ENCODE results near the gene GPR78. TPM values are rescaled to one million over a fixed set of nuclear protein-coding genes. Genes with fewer than 3 reads are reported as not detected.

The GPR78 gene
- total RNA-seq, 1 donor from 2014 or later: 0.09 TPM

DNA sequence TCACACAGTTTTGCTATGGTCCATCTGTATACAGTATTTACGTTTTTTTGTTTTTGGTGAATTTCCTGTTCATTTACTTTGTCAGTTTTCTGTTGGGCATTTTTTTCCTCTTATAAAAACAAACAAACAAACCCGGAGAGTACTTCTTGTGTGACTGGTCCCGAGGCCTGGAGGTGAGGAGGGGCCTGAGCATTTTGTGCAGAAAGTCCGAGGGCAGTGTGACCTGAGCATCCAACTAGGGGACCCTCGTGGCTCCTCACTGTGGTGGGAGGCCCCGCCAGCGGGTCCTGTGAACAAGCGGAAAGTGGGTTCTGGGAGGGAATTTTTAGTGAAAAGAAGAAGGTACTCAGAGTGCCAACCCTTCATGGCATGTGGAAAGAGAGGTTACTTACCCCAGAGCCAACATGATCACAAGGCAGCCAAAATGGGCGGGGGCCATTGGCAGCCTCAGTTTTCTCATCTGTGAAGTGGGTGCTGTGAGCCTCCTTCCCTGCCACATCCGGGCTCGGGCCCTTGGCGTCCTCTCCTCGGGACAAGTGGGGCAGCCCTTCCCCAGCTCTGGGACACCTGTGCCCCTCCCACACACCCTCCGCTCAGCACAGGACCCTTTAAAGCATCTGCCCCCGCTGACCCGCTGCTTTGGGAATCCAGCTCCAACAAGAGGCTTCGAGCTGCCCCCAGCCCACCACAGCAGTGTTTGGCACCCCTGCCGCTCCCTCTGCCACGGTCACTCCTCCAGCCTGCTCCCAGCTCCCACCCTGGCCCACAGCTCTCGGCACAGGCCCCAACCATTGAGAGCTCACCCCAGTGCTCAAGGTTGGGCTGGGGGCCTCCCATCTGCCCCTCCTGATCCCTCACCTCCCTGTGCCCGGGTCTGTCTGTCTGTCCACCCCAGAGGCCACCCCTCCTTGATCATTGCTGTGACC is 22.8 kb upstream of the GPR78 start:
- no peak overlapping the region for H3K4me3 ChIP-seq
- H3K4me2 ChIP-seq: no peak overlapping the region
- Mint-ChIP-seq H3K9me3 (no peaks in the 10 kb centered on the region), H3K4me1 (no peaks in the 10 kb centered on the region), H3K4me3 (no peak overlapping the region), H3K36me3 (no peaks in the 10 kb centered on the region), H3K27me3 (ENCODE audit: insufficient read depth, low read depth) (peaks cover 10% of the 10 kb centered on the region), H3K27ac (no peak overlapping the region)
- H3K9me3 ChIP-seq (ENCODE audit: low read depth): no peaks in the 10 kb centered on the region
- no peak overlapping the region for H2AFZ ChIP-seq (replicated peaks)
- no peak for TF ChIP-seq EZH2 (IDR thresholded peaks at IDR 0.05)
- TF ChIP-seq, protein P1, sequence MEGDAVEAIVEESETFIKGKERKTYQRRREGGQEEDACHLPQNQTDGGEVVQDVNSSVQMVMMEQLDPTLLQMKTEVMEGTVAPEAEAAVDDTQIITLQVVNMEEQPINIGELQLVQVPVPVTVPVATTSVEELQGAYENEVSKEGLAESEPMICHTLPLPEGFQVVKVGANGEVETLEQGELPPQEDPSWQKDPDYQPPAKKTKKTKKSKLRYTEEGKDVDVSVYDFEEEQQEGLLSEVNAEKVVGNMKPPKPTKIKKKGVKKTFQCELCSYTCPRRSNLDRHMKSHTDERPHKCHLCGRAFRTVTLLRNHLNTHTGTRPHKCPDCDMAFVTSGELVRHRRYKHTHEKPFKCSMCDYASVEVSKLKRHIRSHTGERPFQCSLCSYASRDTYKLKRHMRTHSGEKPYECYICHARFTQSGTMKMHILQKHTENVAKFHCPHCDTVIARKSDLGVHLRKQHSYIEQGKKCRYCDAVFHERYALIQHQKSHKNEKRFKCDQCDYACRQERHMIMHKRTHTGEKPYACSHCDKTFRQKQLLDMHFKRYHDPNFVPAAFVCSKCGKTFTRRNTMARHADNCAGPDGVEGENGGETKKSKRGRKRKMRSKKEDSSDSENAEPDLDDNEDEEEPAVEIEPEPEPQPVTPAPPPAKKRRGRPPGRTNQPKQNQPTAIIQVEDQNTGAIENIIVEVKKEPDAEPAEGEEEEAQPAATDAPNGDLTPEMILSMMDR (IDR thresholded peaks at IDR 0.05): no peak
- H3K36me3 ChIP-seq: no peaks in the 10 kb centered on the region
- H3K9ac ChIP-seq: no peak overlapping the region
- H3K79me2 ChIP-seq (ENCODE audit: low read depth): no peaks in the 10 kb centered on the region
- no peak for DNase-seq (ENCODE audit: low spot score)
- H4K20me1 ChIP-seq (ENCODE audit: low read depth): no peaks in the 10 kb centered on the region
- H3F3A ChIP-seq (ENCODE audit: low read depth): no peaks in the 10 kb centered on the region
- peaks cover 6% of the 10 kb centered on the region for H3K4me1 ChIP-seq
- H3K27me3 ChIP-seq: no peaks in the 10 kb centered on the region
- no peak overlapping the region for H3K27ac ChIP-seq

DNA sequence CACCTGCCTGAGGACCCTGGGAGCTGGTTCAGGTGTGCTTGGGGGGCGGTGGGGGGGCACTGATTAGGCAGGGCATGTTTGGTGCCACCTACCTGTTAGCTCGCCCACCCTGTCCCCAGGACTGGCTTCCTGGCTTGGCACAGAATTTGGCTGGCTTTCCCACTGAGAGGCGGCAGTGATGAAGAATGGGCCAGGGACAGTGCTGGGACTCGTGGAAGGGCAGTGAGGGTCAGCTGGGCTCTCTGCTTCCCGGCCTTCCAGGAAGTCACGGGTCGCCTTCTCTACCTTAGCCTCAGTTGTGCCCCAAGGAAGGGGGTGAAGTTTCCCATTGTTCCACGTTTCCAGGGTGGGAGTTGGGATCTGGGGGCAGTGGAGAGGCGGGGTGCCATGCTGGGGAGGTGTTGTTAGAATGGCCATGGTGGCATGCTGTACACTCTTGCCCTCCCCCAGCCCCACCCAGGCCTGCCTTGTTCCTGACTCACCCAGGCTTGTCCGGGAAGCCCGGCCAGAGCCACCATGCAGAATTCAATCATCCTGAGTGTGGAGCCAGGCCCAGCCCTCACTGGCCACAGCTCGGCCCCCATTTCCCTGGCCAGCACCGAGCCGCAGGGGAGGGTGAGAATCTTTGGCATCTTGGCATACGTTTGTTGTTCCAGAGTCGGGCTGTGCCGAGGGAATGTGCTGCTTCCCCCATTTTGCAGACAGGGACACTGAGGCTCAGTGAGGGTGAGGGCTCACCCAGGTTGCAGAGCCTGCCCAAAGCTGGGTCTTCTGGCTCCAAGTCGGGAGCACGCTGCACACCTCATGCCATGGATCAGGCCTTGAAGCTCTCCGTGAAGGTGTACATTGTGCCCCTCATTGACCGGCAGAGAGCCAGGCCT is 21.9 kb upstream of the GPR78 start:
- Histone ChIP-seq H3K4me1 (peaks cover 6% of the 10 kb centered on the region), H3K4me2 (no peak overlapping the region), H3K27me3 (no peaks in the 10 kb centered on the region), H3K4me3 (no peak overlapping the region), H4K20me1 (ENCODE audit: low read depth) (no peaks in the 10 kb centered on the region), H3K27ac (no peak overlapping the region), H2AFZ (replicated peaks) (no peak overlapping the region), H3K79me2 (ENCODE audit: low read depth) (no peaks in the 10 kb centered on the region), H3F3A (ENCODE audit: low read depth) (no peaks in the 10 kb centered on the region), H3K9me3 (ENCODE audit: low read depth) (no peaks in the 10 kb centered on the region), H3K36me3 (no peaks in the 10 kb centered on the region), H3K9ac (no peak overlapping the region)
- H3K4me1 Mint-ChIP-seq: no peaks in the 10 kb centered on the region
- H3K27me3 Mint-ChIP-seq (ENCODE audit: insufficient read depth, low read depth): peaks cover 9% of the 10 kb centered on the region
- H3K4me3 Mint-ChIP-seq: no peak overlapping the region
- H3K27ac Mint-ChIP-seq: no peak overlapping the region
- H3K9me3 Mint-ChIP-seq: no peaks in the 10 kb centered on the region
- TF ChIP-seq, protein P1 (IDR thresholded peaks at IDR 0.05): no peak
- no peaks in the 10 kb centered on the region for H3K36me3 Mint-ChIP-seq
- DNase-seq (ENCODE audit: low spot score): no peak

DNA sequence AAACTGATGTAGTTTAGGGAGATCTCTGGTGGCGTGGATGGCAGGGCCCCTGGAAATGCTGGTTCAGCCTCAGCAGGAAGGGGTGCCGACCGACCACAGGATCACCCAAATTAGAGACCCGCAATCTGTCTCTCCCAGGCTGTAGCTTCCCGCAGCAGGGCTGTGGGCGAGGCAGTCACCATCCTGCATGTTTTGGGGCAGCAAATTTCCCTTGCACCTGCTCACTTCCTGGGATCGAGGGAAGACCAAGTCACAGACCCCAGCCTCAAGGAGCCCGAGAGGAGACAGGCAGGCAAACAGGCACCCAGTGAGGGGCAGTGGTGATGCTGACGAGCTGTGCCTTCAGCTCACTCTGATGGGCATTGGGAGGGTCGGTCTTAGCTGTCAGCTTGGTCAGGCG is 21.2 kb upstream of the GPR78 start:
- Histone ChIP-seq H3F3A (ENCODE audit: low read depth) (no peaks in the 10 kb centered on the region), H4K20me1 (ENCODE audit: low read depth) (no peaks in the 10 kb centered on the region), H2AFZ (replicated peaks) (no peak overlapping the region), H3K36me3 (no peaks in the 10 kb centered on the region), H3K27me3 (no peaks in the 10 kb centered on the region), H3K4me2 (no peak overlapping the region), H3K4me1 (peaks cover 5% of the 10 kb centered on the region), H3K4me3 (no peak overlapping the region), H3K9me3 (ENCODE audit: low read depth) (no peaks in the 10 kb centered on the region), H3K27ac (no peak overlapping the region), H3K9ac (no peak overlapping the region), H3K79me2 (ENCODE audit: low read depth) (no peaks in the 10 kb centered on the region)
- Mint-ChIP-seq H3K9me3 (no peaks in the 10 kb centered on the region), H3K4me3 (no peak overlapping the region), H3K27ac (no peak overlapping the region), H3K36me3 (no peaks in the 10 kb centered on the region), H3K4me1 (no peaks in the 10 kb centered on the region), H3K27me3 (ENCODE audit: insufficient read depth, low read depth) (peaks cover 7% of the 10 kb centered on the region)
- TF ChIP-seq EZH2phosphoT487 (IDR thresholded peaks at IDR 0.05) (no peak), EZH2 (IDR thresholded peaks at IDR 0.05) (no peak)
- TF ChIP-seq, protein P1 (IDR thresholded peaks at IDR 0.05): no peak
- DNase-seq (ENCODE audit: low spot score): no peak

Measured in neural progenitor cell (in vitro differentiated cells).